Muscle layer of colon (tissue), 2 donors: ENCODE results near the gene ZNF701.
"Not testable (repeated sequence)": the region's sequence is repeated elsewhere in the genome, so short reads cannot be mapped to it uniquely, and the experiment has no call there.

Source experiments
- H3K27ac ChIP-seq: one replicate; pipeline ENCODE4 v1.7.0; 2013; ENCODE audit warnings: low read depth, mild to moderate bottlenecking, low read length, moderate library complexity
- H3K27me3 ChIP-seq, 2 donors: one replicate each; pipeline ENCODE4 v1.7.0; 2013; ENCODE audit warnings: low read length in 2 of 2, mild to moderate bottlenecking in 2 of 2; ENCODE audit not compliant: insufficient read depth in 2 of 2, control insufficient read depth in 1 of 2
- H3K36me3 ChIP-seq: one replicate; pipeline ENCODE4 v1.7.0; 2013; ENCODE audit warnings: mild to moderate bottlenecking, low read length; ENCODE audit not compliant: insufficient read depth
- H3K4me1 ChIP-seq: one replicate; pipeline ENCODE4 v1.7.0; 2013; ENCODE audit warnings: mild to moderate bottlenecking, low read length; ENCODE audit not compliant: insufficient read depth
- H3K4me3 ChIP-seq, 2 donors: one replicate each; pipeline ENCODE4 v1.7.0; 2013; ENCODE audit warnings: low read length in 2 of 2, low read depth in 1 of 2, mild to moderate bottlenecking in 1 of 2, moderate library complexity in 1 of 2
- H3K9ac ChIP-seq: one replicate; pipeline ENCODE4 v1.7.0; 2013; ENCODE audit warnings: low read length
- H3K9me3 ChIP-seq: one replicate; pipeline ENCODE4 v1.7.0; 2013; ENCODE audit warnings: mild to moderate bottlenecking, low read length
- donor health status: abdominal sarcoma.
- donor health status: Adenocarcinoma of cecum.

Gene ZNF701

GRCh38 chr19:52569638-52569999 lies 468 bp upstream of the ZNF701 start:
- Histone ChIP-seq H3K4me3 (peak overlapping the region; percentile 76 to 97), H3K36me3 (peaks cover 16% of the 10 kb centered on the region), H3K27ac (peak overlapping the region; percentile 32)
- not testable (repeated sequence) for H3K4me1 ChIP-seq, H3K27me3 ChIP-seq, H3K9ac ChIP-seq, H3K9me3 ChIP-seq

DNA sequence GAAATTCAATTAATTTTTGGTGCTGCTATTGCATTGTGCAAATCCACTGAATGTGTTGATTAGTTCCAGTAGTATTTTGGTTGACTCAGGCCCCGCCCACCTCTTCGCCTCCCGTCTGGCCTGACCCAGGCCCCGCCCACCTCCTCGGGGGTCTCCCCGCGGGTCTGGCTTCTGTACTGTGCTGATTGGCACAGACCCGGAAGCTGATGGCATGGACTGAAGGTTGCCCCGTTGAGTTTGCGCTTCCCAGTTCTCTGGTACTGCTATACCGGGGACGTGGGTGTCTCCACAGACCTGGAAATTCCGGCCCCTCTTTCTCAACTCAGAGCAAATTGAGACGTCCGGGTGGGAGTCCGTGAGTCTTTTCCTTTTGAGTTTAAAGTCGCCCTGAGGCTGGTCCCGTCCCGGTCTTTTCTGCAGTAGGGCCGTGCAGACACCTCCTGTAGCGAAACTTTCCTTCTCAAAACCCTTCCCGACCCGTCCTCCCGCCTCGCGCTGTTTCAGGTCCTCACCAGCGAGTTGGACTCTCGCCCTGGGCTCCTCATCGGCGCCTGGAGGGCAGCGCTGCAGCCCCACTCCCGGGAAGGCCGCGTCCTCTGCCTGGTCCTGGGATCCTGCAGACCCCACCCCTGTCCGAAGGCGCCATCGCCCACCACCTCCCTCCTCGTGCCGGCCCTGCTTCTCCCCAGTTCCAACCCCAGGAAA lies 14.8 kb downstream of the ZNF701 start:
- H3K36me3 ChIP-seq, result peaks cover 20% of the 10 kb centered on the region
- H3K9me3 ChIP-seq, result no peaks in the 10 kb centered on the region
- no peaks in the 10 kb centered on the region for H3K27me3 ChIP-seq
- H3K4me1 ChIP-seq, result no peaks in the 10 kb centered on the region
- peak overlapping the region; percentile 78 for H3K27ac ChIP-seq
- H3K4me3 ChIP-seq, result peak overlapping the region; percentile 32 to 64
- H3K9ac ChIP-seq, result no peak overlapping the region

- no peaks in the 10 kb centered on the region for H3K9me3 ChIP-seq
- H3K4me3 ChIP-seq, result no peak overlapping the region
- H3K27me3 ChIP-seq, result no peaks in the 10 kb centered on the region
- H3K27ac ChIP-seq, result peak overlapping the region; percentile 78
- H3K9ac ChIP-seq, result no peak overlapping the region
- peaks cover 20% of the 10 kb centered on the region for H3K36me3 ChIP-seq
- no peaks in the 10 kb centered on the region for H3K4me1 ChIP-seq
Observed at GRCh38 chr19:52585604-52586003, 15.5 kb downstream of the ZNF701 start.

GRCh38 chr19:52590728-52591127 lies 20.6 kb downstream of the ZNF701 start:
- no peak overlapping the region for H3K9ac ChIP-seq
- no peaks in the 10 kb centered on the region for H3K4me1 ChIP-seq
- peaks cover 10% of the 10 kb centered on the region for H3K36me3 ChIP-seq
- H3K4me3 ChIP-seq, result no peak overlapping the region
- no peaks in the 10 kb centered on the region for H3K9me3 ChIP-seq
- H3K27me3 ChIP-seq, result no peaks in the 10 kb centered on the region
- H3K27ac ChIP-seq, result no peak overlapping the region

DNA sequence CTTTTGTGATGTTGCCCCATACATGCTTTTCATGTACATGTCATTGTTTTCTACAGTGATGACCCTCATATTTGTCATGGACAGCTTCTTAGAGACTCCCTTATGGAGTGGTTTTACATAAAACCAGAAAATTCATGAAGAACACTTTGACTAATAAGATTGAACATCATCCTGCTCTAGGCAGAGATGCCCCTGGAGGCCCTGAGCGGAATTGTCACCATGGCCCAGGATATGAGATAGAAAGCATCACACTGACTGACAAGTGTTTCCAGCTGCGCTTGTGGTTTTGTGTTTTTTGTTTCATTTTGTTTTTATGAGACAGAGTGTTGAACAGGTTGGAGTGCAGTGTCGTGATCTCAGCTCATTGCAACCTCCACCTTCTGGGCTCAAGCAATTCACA lies 22.2 kb downstream of the ZNF701 start:
- H3K27ac ChIP-seq, result no peak overlapping the region
- H3K36me3 ChIP-seq, result peaks cover 20% of the 10 kb centered on the region
- H3K4me3 ChIP-seq, result no peak overlapping the region
- no peaks in the 10 kb centered on the region for H3K4me1 ChIP-seq
- no peaks in the 10 kb centered on the region for H3K9me3 ChIP-seq
- H3K27me3 ChIP-seq, result no peaks in the 10 kb centered on the region
- no peak overlapping the region for H3K9ac ChIP-seq

- not testable (repeated sequence) for H3K9ac ChIP-seq, H3K4me1 ChIP-seq, H3K9me3 ChIP-seq, H3K27ac ChIP-seq, H3K27me3 ChIP-seq, H3K4me3 ChIP-seq
- H3K36me3 ChIP-seq, result peaks cover 20% of the 10 kb centered on the region
Observed at GRCh38 chr19:52593441-52593840, 23.4 kb downstream of the ZNF701 start.

- Histone ChIP-seq H3K4me1 (no peaks in the 10 kb centered on the region), H3K4me3 (no peak overlapping the region), H3K27ac (no peak overlapping the region), H3K36me3 (peaks cover 12% of the 10 kb centered on the region), H3K27me3 (no peaks in the 10 kb centered on the region), H3K9me3 (no peaks in the 10 kb centered on the region), H3K9ac (no peak overlapping the region)
Observed at GRCh38 chr19:52599241-52599640, 29.2 kb downstream of the ZNF701 start.

- Histone ChIP-seq H3K36me3 (peaks cover 11% of the 10 kb centered on the region), H3K4me3 (peak overlapping the region; percentile 18 to 76), H3K4me1 (no peaks in the 10 kb centered on the region), H3K27ac (no peak overlapping the region), H3K9me3 (no peaks in the 10 kb centered on the region), H3K9ac (peak overlapping the region; percentile 33), H3K27me3 (no peaks in the 10 kb centered on the region)
Observed at GRCh38 chr19:52600639-52601024, 30.5 kb downstream of the ZNF701 start.

GRCh38 chr19:52601025-52601973 lies 31.2 kb downstream of the ZNF701 start:
- Histone ChIP-seq H3K9ac (peak overlapping the region; percentile 39), H3K27ac (peak overlapping the region; percentile 70), H3K36me3 (peaks cover 4% of the 10 kb centered on the region), H3K27me3 (no peaks in the 10 kb centered on the region), H3K9me3 (no peaks in the 10 kb centered on the region), H3K4me1 (no peaks in the 10 kb centered on the region), H3K4me3 (peak overlapping the region; percentile 18 to 76)

- H3K27ac ChIP-seq, H3K27me3 ChIP-seq, H3K36me3 ChIP-seq, H3K4me1 ChIP-seq, H3K9me3 ChIP-seq: not testable (repeated sequence)
- peak overlapping the region; percentile 18 to 76 for H3K4me3 ChIP-seq
- H3K9ac ChIP-seq, result peak overlapping the region; percentile 39
Observed at GRCh38 chr19:52601974-52602366, 31.9 kb downstream of the ZNF701 start.

DNA sequence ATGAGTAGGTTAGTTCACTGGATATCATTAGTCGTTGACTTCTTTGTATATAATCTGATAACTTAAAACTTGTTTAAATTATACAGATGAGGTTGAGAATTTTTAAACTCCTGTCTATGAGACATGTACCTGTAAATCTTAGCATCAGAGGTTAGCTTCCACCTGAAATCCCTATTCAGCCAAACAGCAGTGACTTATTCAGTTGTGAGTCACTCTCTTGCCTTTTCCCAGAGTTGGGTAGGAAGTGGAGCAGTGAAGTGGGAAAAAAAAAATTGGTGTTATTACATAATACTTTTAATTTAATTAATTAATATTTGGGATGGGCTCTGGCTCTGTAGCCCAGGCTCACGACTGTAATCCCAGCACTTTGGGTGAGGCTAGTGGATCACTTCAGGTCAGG lies 32.9 kb downstream of the ZNF701 start:
- no peaks in the 10 kb centered on the region for H3K36me3 ChIP-seq
- no peak overlapping the region for H3K27ac ChIP-seq

More for the DNA sequence above, 32.9 kb downstream of the ZNF701 start:
- Histone ChIP-seq H3K9me3 (no peaks in the 10 kb centered on the region), H3K4me3 (no peak overlapping the region), H3K4me1 (no peaks in the 10 kb centered on the region), H3K27me3 (no peaks in the 10 kb centered on the region), H3K9ac (no peak overlapping the region)
